ENCODE data around the gene NR3C1.
"Not testable (repeated sequence)": the region's sequence is repeated elsewhere in the genome, so short reads cannot be mapped to it uniquely, and the experiment has no call there.

The NR3C1 gene

DNA sequence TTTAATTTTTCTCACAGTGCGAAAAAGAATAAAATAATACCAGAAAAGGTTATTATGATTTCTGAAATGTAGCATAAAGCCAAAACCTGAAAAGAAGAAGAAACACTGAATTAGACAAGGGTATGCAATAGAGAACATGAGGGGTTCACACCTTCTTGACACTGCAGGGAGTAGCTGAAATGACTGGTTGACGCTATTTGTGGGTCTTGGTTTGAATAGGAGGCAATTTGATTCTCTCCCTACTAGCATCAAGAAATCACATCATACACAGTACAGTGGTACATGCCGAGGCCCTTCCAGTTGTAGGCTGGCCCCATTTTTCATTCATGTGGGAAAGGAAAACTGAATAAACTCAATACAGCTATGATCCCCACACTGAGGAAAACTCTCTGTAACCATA is 68.6 kb downstream of the NR3C1 start:
- ChIA-PET CTCF (no interaction called here), POLR2A (no interaction called here)
- no peak for DNase-seq (ENCODE audit: extremely low spot score)
- TF ChIP-seq BHLHE40 (IDR thresholded peaks at IDR 0.05; ENCODE audit: borderline replicate concordance) (no peak), TARDBP (IDR thresholded peaks at IDR 0.05) (no peak), SP1 (IDR thresholded peaks at IDR 0.05) (no peak), ARNT (IDR thresholded peaks at IDR 0.05) (no peak), ELF4 (IDR thresholded peaks at IDR 0.05) (no peak), LEF1 (IDR thresholded peaks at IDR 0.05; ENCODE audit: borderline replicate concordance) (no peak), NFRKB (IDR thresholded peaks at IDR 0.05) (no peak), CTBP1 (IDR thresholded peaks at IDR 0.05; ENCODE audit: borderline replicate concordance) (no peak), L3MBTL2 (conservative IDR thresholded peaks at IDR 0.05) (no peak), FOXK2 (IDR thresholded peaks at IDR 0.05) (no peak), HDGF (IDR thresholded peaks at IDR 0.05; ENCODE audit: borderline replicate concordance) (no peak), FOXM1 (IDR thresholded peaks at IDR 0.05; ENCODE audit: borderline replicate concordance) (no peak), FOXA1 (IDR thresholded peaks at IDR 0.05) (no peak), SUZ12 (IDR thresholded peaks at IDR 0.05) (no peak), ZNF384 (IDR thresholded peaks at IDR 0.05) (no peak)
- TF ChIP-seq, protein P1, sequence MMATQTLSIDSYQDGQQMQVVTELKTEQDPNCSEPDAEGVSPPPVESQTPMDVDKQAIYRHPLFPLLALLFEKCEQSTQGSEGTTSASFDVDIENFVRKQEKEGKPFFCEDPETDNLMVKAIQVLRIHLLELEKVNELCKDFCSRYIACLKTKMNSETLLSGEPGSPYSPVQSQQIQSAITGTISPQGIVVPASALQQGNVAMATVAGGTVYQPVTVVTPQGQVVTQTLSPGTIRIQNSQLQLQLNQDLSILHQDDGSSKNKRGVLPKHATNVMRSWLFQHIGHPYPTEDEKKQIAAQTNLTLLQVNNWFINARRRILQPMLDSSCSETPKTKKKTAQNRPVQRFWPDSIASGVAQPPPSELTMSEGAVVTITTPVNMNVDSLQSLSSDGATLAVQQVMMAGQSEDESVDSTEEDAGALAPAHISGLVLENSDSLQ (IDR thresholded peaks at IDR 0.05): no peak

DNA sequence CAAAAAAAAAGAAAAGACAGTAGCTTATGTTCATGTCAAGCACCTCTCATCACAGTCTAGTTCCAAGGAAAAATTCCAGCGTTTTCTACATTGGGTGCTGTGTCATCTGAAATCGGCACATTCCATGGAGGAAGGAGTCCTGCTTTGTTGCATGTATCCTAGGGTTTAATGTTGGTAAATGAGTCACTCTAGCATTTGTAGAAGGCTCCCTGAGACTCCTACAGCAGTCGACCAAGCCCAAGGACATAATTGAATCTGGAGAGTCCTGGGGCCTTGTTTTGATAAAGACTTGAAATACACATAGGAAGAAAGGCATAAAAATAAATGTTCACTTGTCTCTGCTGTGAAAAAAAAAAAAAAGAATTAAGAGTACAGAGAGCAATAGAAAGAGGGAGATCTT is 69.1 kb downstream of the NR3C1 start:
- DNase-seq (ENCODE audit: extremely low spot score); CTCF ChIA-PET; POLR2A ChIA-PET: not testable (repeated sequence)

DNA sequence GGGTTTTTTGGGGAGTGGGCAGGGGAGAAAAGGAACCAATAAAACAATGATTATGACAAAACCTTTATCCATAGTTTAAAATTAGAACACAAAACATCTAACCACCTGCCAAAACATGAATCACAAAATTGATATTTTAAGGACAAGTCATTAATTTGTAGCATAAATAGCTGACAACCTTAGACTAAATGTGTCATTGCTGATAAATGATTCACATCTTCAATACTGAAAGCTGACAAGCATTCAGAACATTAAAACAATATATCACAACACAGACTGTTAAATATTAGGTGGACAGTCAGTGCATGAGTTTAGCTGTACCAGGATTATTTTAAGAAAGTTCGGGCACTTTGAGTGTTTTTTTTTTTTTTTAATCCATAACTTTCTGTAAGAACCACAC is 71.5 kb downstream of the NR3C1 start:
- ChIA-PET POLR2A (no interaction called here), CTCF (no interaction called here)
- no peak for TF ChIP-seq HDGF (IDR thresholded peaks at IDR 0.05; ENCODE audit: borderline replicate concordance)
- TF ChIP-seq NFRKB (IDR thresholded peaks at IDR 0.05): no peak
- TF ChIP-seq, protein P1 (IDR thresholded peaks at IDR 0.05): no peak
- TF ChIP-seq FOXM1 (IDR thresholded peaks at IDR 0.05; ENCODE audit: borderline replicate concordance): no peak
- no peak for TF ChIP-seq ELF4 (IDR thresholded peaks at IDR 0.05)
- TF ChIP-seq ARNT (IDR thresholded peaks at IDR 0.05): no peak
- TF ChIP-seq TARDBP (IDR thresholded peaks at IDR 0.05): no peak
- no peak for TF ChIP-seq LEF1 (IDR thresholded peaks at IDR 0.05; ENCODE audit: borderline replicate concordance)
- TF ChIP-seq BHLHE40 (IDR thresholded peaks at IDR 0.05; ENCODE audit: borderline replicate concordance): no peak
- TF ChIP-seq SP1 (IDR thresholded peaks at IDR 0.05): no peak
- no peak for TF ChIP-seq L3MBTL2 (conservative IDR thresholded peaks at IDR 0.05)
- no peak for TF ChIP-seq FOXK2 (IDR thresholded peaks at IDR 0.05)
- no peak for TF ChIP-seq FOXA1 (IDR thresholded peaks at IDR 0.05)
- no peak for TF ChIP-seq SUZ12 (IDR thresholded peaks at IDR 0.05)
- no peak for TF ChIP-seq ZNF384 (IDR thresholded peaks at IDR 0.05)
- TF ChIP-seq CTBP1 (IDR thresholded peaks at IDR 0.05; ENCODE audit: borderline replicate concordance): no peak
- DNase-seq (ENCODE audit: extremely low spot score): no peak

DNA sequence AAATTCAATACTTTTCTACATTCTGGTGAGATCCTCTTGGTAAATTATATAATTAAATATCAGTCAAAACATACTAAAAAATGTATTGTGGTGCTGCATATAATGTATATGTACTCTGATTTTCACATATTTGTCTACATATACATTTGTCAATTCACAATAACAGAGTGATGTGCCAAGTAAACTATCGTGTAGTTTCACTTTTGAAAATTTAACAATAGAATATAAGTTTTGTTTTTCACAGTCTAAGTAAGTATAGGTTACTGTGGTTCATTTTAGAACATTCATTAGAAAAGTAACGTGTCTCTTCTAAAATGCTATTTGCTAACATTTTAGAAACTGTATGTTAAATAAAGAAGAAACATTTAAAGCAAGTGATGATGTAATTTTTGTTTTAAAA is 73.6 kb downstream of the NR3C1 start:
- POLR2A ChIA-PET: no interaction called here
- no peak for TF ChIP-seq ELF4 (IDR thresholded peaks at IDR 0.05)
- no peak for TF ChIP-seq HDGF (IDR thresholded peaks at IDR 0.05; ENCODE audit: borderline replicate concordance)
- no peak for TF ChIP-seq ARNT (IDR thresholded peaks at IDR 0.05)
- TF ChIP-seq SP1 (IDR thresholded peaks at IDR 0.05): no peak
- TF ChIP-seq SUZ12 (IDR thresholded peaks at IDR 0.05): no peak
- no peak for DNase-seq (ENCODE audit: extremely low spot score)
- CTCF ChIA-PET: interaction anchor here (0.7 kb wide), 1 partner anchor 122 kb away, joined by 3 read pairs; no protein-coding TSS in a partner anchor

DNA sequence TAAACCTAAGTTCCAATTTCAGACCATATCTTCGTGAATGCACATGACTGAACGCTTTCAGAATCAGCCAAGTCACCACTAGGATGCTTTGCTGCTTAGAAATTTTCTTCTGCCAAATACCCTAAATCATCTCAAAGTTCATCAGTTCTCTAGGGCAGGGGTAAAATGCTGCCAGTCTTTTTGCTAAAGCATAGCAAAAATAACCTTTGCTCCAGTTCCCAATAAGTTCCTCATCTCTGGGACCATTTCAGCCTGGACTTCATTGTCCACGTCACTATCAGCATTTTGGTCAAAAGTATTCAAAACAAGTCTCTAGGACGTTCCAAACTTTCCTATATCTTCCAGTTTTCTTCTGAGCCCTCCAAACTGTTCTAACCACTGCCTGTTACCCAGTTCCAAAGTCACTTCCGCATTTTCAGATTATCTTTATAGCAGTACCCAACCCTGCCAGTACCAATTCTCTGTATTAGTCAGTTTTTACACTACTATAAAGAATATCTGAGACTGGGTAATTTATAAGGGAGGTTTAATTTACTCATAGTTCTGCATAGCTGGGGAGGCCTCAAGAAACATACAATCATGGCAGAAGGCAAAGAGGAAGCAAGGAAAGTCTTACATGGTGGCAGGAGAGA is 74.8 kb downstream of the NR3C1 start:
- no peak for DNase-seq (ENCODE audit: extremely low spot score)
- TF ChIP-seq FOXA1 (IDR thresholded peaks at IDR 0.05): no peak
- no peak for TF ChIP-seq BHLHE40 (IDR thresholded peaks at IDR 0.05; ENCODE audit: borderline replicate concordance)
- no peak for TF ChIP-seq FOXM1 (IDR thresholded peaks at IDR 0.05; ENCODE audit: borderline replicate concordance)
- no peak for TF ChIP-seq L3MBTL2 (conservative IDR thresholded peaks at IDR 0.05)
- no peak for TF ChIP-seq SUZ12 (IDR thresholded peaks at IDR 0.05)
- no peak for TF ChIP-seq CTBP1 (IDR thresholded peaks at IDR 0.05; ENCODE audit: borderline replicate concordance)
- TF ChIP-seq FOXK2 (IDR thresholded peaks at IDR 0.05): no peak
- ChIA-PET CTCF (no interaction called here), POLR2A (no interaction called here)

DNA sequence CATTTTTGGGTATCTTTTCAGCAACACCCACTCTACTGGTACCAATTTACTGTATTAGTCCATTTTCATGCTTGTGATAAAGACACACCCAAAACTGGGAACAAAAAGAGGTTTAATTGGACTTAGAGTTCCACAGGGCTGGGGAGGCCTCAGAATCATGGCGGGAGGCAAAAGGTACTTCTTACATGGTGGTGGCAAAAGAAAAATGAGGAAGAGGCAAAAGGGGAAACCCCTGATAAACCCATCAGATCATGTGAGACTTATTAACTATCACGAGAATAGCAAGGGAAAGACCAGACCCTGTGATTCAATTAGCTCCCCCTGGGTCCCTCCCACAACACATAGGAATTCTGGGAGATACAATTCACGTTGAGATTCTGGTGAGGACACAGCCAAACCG is 78.4 kb downstream of the NR3C1 start:
- DNase-seq (ENCODE audit: extremely low spot score); POLR2A ChIA-PET; CTCF ChIA-PET: not testable (repeated sequence)

DNA sequence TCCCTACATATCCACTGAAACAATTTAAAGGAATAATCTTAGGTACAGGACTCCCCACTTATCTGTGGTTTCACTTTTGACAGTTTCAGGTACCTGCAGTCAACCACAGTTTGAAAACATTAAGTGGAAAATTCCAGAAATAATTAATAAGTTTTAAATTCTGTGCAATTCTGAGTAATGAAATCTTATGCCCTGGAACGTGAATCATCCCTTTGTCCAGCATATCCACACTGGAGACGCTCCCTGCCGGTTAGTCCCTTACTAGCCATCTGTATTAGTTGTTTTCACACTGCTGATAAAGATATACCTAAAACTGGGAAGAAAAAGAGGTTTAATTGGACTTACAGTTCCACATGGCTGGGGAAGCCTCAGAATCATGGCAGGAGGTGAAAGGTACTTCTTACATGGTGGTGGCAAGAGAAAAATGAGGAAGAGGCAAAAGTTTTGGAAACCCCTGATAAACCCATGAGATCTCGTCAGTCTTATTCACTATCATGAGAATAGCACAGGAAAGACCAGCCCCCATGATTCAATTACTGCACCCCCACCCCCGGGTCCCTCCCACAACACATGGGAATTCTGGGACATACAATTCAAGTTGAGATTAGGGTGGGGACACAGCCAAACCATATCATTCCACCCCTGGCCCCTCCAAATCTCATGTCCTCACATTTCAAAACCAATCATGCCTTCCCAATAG is 80.4 kb downstream of the NR3C1 start:
- CTCF ChIA-PET; POLR2A ChIA-PET; DNase-seq (ENCODE audit: extremely low spot score): not testable (repeated sequence)

DNA sequence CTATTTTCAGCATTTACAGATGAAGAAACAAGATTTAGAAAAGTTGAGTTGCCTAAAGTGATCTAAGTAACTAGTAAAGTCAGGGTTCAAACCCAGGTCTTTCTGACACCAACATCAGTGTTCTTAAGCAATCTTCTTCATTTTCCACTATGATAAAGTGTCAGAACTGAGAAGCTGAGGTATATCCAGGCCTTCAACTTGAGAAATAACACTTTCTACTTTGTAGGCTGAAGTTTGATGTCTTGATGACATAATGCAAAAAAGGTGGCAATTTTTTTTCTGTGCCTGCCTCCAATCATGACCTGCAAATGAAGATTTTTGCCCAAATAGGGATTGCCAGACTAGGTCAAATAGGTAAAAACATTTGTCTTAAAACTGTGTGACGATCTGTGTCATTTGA is 81.3 kb downstream of the NR3C1 start:
- POLR2A ChIA-PET: no interaction called here
- TF ChIP-seq ZNF384 (IDR thresholded peaks at IDR 0.05) (no peak), FOXK2 (IDR thresholded peaks at IDR 0.05) (no peak), FOXM1 (IDR thresholded peaks at IDR 0.05; ENCODE audit: borderline replicate concordance) (no peak), L3MBTL2 (conservative IDR thresholded peaks at IDR 0.05) (no peak), TARDBP (IDR thresholded peaks at IDR 0.05) (no peak), CTBP1 (IDR thresholded peaks at IDR 0.05; ENCODE audit: borderline replicate concordance) (no peak), BHLHE40 (IDR thresholded peaks at IDR 0.05; ENCODE audit: borderline replicate concordance) (no peak), ARNT (IDR thresholded peaks at IDR 0.05) (no peak), ELF4 (IDR thresholded peaks at IDR 0.05) (no peak), FOXA1 (IDR thresholded peaks at IDR 0.05) (no peak), SUZ12 (IDR thresholded peaks at IDR 0.05) (no peak), LEF1 (IDR thresholded peaks at IDR 0.05; ENCODE audit: borderline replicate concordance) (no peak), HDGF (IDR thresholded peaks at IDR 0.05; ENCODE audit: borderline replicate concordance) (no peak)
- TF ChIP-seq, protein P1 (IDR thresholded peaks at IDR 0.05): no peak
- no peak for DNase-seq (ENCODE audit: extremely low spot score)
- CTCF ChIA-PET: interaction anchor here (0.6 kb wide), 1 partner anchor 274 kb away, joined by 3 read pairs; no protein-coding TSS in a partner anchor

All from HEK293T (cell line).